ENCODE data around the gene LRP1B.

DNA sequence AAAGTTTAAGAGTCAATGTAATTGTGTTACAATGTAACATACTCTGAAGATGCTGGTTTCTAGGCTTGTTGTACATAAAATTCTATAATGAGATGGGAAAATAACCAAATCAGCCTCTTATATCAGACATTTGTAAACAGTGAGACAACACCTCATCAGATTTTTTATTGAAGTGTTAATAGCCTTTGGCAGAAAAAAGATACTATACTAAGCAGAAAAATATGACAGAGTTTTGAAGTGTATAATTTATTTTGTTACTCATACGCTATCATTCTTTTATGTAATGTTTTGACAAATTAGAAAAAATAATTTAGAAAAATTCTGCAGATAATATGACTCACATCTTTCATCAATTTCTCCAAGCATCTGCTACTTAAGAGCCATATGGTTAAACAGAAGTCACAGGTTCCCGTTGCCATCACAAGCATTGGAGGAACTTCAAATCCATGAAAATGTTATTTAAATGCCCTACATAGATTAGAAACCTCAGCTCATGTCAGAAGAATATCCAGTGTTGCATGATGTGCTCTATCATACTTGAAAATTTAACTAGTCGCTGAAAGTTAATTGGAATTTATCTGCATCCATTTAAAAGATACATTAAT, 535.4 kb downstream of the LRP1B start:
- TF ChIP-seq, protein P1, sequence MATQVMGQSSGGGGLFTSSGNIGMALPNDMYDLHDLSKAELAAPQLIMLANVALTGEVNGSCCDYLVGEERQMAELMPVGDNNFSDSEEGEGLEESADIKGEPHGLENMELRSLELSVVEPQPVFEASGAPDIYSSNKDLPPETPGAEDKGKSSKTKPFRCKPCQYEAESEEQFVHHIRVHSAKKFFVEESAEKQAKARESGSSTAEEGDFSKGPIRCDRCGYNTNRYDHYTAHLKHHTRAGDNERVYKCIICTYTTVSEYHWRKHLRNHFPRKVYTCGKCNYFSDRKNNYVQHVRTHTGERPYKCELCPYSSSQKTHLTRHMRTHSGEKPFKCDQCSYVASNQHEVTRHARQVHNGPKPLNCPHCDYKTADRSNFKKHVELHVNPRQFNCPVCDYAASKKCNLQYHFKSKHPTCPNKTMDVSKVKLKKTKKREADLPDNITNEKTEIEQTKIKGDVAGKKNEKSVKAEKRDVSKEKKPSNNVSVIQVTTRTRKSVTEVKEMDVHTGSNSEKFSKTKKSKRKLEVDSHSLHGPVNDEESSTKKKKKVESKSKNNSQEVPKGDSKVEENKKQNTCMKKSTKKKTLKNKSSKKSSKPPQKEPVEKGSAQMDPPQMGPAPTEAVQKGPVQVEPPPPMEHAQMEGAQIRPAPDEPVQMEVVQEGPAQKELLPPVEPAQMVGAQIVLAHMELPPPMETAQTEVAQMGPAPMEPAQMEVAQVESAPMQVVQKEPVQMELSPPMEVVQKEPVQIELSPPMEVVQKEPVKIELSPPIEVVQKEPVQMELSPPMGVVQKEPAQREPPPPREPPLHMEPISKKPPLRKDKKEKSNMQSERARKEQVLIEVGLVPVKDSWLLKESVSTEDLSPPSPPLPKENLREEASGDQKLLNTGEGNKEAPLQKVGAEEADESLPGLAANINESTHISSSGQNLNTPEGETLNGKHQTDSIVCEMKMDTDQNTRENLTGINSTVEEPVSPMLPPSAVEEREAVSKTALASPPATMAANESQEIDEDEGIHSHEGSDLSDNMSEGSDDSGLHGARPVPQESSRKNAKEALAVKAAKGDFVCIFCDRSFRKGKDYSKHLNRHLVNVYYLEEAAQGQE (IDR thresholded peaks at IDR 0.05; ENCODE audit: insufficient read depth in 1 of 2, low read depth in 2 of 2, low read length in 2 of 2) = no peak
- no peak for TF ChIP-seq POLR2AphosphoS5 (IDR thresholded peaks at IDR 0.05; ENCODE audit: low read depth, low read length)
- TF ChIP-seq TAF1 (IDR thresholded peaks at IDR 0.05; ENCODE audit: borderline replicate concordance, insufficient read depth, low read length) = no peak

All from PFSK-1 (cell line).